GM19463 (cell line): ENCODE data around the gene B3GALT2.

Experiments
- ATAC-seq: cut with Tn5 transposase; IDR thresholded peaks from one replicate; pipeline ENCODE4 v1.9.1; 2021; ENCODE audit warnings: mild to moderate bottlenecking, moderate library complexity; ENCODE audit not compliant: unreplicated experiment

B3GALT2 gene

DNA sequence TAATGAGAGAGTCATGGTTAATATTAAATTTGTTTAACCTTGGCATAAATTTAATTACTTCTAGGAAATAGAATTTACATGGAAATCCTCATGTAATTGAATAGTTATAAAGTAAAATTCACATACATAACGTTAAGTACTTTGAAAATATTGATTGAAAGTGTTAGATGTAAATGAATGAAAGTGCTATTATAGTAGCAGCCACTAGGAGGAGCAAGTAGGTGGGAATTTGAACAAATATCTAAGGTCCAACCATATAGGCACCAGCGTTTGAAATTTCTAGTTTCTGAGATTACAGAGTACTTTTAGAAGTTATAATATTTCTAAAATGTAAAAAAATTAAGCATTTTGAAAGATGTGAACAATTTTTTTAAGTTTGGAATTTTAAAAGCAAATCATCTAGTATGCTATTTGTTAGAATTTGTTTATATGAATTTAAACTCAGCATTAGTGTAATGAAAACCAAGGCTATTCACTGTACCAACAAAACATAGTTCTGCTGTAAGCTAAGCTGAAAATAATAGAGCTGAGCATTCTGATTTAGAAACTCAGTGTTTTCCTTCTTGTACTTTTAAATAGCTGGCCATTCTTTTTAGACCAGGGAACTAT lies 3.3 kb downstream of the B3GALT2 start:
- ATAC-seq: peak; percentile 49

DNA sequence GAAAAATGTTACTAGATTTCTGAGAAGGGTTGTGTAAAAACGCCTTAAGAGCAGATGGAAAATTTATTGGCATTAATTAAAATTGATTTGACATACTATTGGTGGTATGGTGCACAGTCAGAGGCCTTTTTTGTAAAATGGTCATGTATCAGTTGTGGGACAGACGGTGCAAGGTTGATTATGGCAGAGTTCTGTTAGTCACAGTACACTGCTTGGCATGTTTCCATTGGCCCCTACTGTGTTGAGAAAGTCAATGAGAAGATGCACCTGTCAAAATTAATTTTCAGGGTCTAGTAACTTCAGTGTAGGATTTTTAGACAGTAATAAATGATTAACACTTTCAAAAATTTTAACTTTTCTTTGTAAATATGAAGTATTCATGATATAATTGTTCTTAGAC lies 4.4 kb downstream of the B3GALT2 start:
- ATAC-seq: peak; percentile 44

DNA sequence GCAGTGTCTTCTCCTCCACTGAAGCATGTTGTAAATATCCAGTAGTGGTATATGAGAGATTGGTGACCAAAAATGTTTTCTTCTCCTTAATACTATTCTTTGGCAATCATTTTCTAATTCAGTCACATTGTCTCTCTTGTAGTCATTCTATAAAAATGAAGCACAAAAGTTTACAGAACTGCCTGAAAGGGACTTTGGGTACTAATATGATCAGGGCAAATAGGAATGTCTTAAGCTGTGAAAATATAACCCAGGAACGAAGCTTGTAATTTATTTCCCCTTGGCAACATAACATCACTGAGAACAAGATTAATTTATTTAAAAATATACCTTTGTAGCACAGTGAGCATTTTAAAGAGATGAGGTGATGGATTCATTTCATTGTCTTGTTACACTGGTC lies 4.9 kb downstream of the B3GALT2 start:
- no peak for ATAC-seq

DNA sequence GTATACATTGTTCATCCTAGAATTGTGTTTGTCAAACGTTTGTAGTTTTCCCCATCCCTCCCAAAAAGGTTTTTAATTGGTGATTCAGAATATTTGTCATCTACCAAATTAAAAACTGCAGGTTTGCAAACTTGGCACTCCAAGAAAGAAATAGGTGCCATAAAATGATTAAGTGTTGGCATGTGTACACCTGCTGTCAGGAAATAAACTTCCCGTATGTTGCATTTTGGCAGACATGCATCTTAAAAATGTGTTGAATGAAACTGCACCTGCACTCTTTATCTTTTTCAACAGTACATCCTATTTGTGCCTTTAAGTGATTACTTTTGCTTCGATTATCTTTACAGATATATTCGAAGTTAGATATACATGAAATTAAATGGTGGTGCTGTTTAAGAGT lies 7.3 kb downstream of the B3GALT2 start:
- ATAC-seq: no peak

GRCh38 chr1:193176788-193177187 lies 9.6 kb downstream of the B3GALT2 start:
- no peak for ATAC-seq

DNA sequence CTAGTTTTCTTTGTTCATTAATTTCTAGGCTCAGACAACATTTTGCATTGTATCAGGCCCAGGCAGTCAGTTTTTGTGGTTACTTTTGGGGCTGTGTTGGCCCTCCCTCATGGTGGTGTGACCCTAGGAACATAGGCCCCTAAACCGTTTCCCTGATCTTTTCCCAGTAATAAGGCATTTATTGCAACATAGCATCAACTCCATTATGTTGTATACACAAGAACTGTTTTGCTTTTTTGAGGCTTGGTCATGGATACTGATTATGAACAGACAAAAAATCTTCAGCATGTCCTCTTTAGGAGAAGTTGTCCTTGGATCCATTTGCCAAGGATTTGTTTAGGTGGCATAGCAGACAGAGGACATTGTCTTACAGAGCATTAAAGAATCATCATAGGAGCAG lies 10.3 kb downstream of the B3GALT2 start:
- ATAC-seq: no peak

DNA sequence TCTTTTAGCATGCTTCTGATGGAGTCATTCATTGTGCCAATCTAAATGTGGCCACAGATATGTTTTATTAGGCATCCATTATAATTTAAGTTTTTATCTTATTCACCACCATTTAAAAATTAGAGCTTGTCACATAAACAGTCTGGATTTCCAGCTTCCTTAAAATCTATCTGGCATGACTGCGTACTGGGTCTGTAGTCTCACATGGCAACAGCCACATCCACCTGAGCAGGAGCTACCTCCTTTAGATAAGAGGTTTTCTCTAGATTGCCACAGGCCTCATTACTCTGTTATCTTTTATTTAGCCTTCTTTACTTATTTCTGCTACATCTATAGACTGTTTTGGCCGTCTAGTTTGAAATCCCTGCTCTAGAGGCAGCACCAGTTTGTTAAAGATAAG lies 29.1 kb downstream of the B3GALT2 start:
- no peak for ATAC-seq

DNA sequence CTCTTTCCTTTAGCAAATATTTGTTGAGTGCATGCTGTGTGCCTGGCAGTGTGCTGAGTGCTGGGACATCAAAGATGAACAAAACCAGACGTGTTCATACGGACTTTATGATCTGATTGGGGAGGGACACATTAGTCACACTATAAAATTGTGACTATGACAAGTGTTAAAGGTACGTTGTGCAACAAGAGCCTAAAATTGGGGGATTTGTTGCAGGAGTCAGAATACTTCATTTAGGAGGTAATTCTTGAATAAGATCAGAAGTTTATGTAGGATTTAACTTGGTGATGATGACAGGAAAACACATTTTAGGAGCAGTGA lies 29.6 kb downstream of the B3GALT2 start:
- no peak for ATAC-seq

- ATAC-seq: no peak
Measured at GRCh38 chr1:193156117-193156821, 30.1 kb downstream of the B3GALT2 start.

GRCh38 chr1:193144999-193145398 lies 41.4 kb downstream of the B3GALT2 start:
- no peak for ATAC-seq

- no peak for ATAC-seq
Measured at GRCh38 chr1:193144361-193144938, 42.0 kb downstream of the B3GALT2 start.

DNA sequence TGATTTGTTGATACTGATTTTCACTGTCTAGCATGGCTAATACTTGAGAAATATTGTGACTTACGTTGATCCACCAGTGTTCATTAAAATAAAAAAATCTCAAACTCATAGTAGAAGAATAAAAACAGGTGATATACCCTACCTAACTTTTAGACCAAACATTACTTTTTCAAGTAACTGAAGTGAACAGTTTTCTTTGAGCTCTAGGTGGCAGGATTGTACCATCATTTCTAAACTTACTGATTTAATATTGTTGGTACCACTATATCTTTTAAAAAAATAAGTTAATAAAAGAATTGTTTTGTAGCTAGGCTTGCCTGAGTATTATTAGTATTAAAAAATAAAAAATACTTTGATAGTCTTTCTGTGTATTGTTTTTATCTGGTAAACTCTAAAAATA lies 43.1 kb downstream of the B3GALT2 start:
- ATAC-seq: no peak

DNA sequence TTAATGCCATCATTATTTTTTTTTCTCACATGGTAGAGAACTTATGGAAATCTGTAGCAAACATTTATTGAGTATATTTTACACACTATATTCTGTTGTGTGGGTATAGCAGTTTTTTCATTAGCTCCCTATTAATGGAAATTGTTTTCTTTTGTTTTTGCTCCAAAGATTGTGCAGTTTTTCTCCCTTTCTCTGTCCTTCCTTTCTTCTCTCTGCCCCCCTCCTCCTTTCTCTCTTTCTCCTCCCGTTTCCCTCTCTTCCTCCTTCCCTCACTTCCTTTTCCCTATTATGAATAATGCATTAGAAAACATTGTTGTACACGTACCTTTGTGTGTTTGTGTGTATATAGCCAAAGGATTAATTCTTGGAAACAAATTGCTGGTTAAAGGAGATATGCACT lies 44.0 kb downstream of the B3GALT2 start:
- ATAC-seq: no peak

DNA sequence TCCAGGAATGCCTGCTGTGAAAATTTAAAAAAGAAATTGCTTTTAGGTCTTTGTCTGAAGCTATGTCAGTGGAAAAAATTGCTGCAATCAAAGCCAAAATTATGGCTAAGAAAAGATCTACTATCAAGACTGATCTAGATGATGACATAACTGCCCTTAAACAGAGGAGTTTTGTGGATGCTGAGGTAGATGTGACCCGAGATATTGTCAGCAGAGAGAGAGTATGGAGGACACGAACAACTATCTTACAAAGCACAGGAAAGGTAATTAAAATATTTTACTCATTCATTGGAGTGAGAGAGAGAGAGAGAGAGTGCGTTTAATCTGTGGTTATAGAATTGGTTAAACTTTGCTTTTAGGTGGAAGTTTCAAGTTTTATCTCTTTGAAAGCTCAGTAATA lies 44.6 kb downstream of the B3GALT2 start:
- no peak for ATAC-seq

DNA sequence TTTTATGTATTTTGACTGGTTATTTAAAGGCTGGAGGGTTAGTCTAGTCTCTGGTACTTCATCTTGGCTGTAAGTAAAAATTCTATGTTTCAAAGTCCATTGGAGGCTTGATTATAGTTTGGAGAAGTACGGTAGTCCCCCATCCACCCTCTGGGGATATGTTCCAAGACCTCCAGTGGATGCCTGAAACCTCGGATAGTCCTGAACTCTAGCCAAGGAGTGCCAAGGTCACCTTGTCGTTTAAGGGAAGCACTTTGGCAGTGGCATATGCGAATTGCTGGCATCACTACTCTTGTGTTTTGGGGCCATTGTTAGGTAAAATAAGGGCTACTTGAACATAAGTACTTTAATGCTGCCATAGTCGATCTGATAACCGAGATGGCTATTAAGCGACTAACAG lies 46.2 kb downstream of the B3GALT2 start:
- ATAC-seq: no peak

GRCh38 chr1:193131266-193131860 lies 55.0 kb downstream of the B3GALT2 start:
- peak; percentile 62 for ATAC-seq
